Neural progenitor cell (in vitro differentiated cells): ENCODE results near the gene ENPP4. TPM values are rescaled to one million over a fixed set of nuclear protein-coding genes. Genes with fewer than 3 reads are reported as not detected.
"Not testable (repeated sequence)": the region's sequence is repeated elsewhere in the genome, so short reads cannot be mapped to it uniquely, and the experiment has no call there.

Source experiments
- DNase-seq: peaks from one replicate; pipeline ENCODE4 v3.0.0-alpha.2; 2016; ENCODE audit warnings: low spot score
- H2AFZ ChIP-seq: fragments of 200-600 bp; sonication (generic); replicated peaks from 2 replicates; pipeline ENCODE4 v1.6.1; 2016; ENCODE audit warnings: antibody characterized with exemption
- H3F3A ChIP-seq: fragments of 200-600 bp; sonication (generic); 2 replicates; pipeline ENCODE4 v1.6.1; 2016; ENCODE audit warnings: antibody characterized with exemption, low read depth
- H3K27ac ChIP-seq: fragments of 200-600 bp; sonication (generic); 2 replicates; pipeline ENCODE4 v1.5.1; 2016; ENCODE audit warnings: mild to moderate bottlenecking
- H3K27me3 ChIP-seq: fragments of 200-600 bp; sonication (generic); 2 replicates; pipeline ENCODE4 v1.6.1; 2016; ENCODE audit warnings: mild to moderate bottlenecking, moderate library complexity
- H3K36me3 ChIP-seq: fragments of 200-600 bp; sonication (generic); 2 replicates; pipeline ENCODE4 v1.5.1; 2016
- H3K4me1 ChIP-seq: fragments of 200-600 bp; sonication (generic); 2 replicates; pipeline ENCODE4 v1.6.1; 2016; ENCODE audit warnings: mixed run types
- H3K4me2 ChIP-seq: fragments of 200-600 bp; sonication (generic); 2 replicates; pipeline ENCODE4 v1.6.1; 2016
- H3K4me3 ChIP-seq: fragments of 200-600 bp; sonication (generic); 2 replicates; pipeline ENCODE4 v1.5.1; 2016
- H3K79me2 ChIP-seq: fragments of 200-600 bp; sonication (generic); 2 replicates; pipeline ENCODE4 v1.6.1; 2016; ENCODE audit warnings: low read depth
- H3K9ac ChIP-seq: fragments of 200-600 bp; sonication (generic); 2 replicates; pipeline ENCODE4 v1.6.1; 2016
- H3K9me3 ChIP-seq: fragments of 200-600 bp; sonication (generic); 2 replicates; pipeline ENCODE4 v1.5.1; 2016; ENCODE audit warnings: low read depth
- H4K20me1 ChIP-seq: fragments of 200-600 bp; sonication (generic); 2 replicates; pipeline ENCODE4 v1.6.1; 2016; ENCODE audit warnings: low read depth
- H3K27ac Mint-ChIP-seq: 3 replicates; pipeline ENCODE4 v1.8.0; 2021; ENCODE audit warnings: mixed read lengths
- H3K27me3 Mint-ChIP-seq: 2 replicates; pipeline ENCODE4 v1.8.0; 2022; ENCODE audit warnings: low read depth, mild to moderate bottlenecking, inconsistent platforms, moderate library complexity, mixed read lengths; ENCODE audit not compliant: insufficient read depth
- H3K36me3 Mint-ChIP-seq: 3 replicates; pipeline ENCODE4 v1.8.0; 2021; ENCODE audit warnings: mixed read lengths
- H3K4me1 Mint-ChIP-seq: 3 replicates; pipeline ENCODE4 v1.8.0; 2021; ENCODE audit warnings: mixed read lengths
- H3K4me3 Mint-ChIP-seq: 3 replicates; pipeline ENCODE4 v1.8.0; 2021; ENCODE audit warnings: mild to moderate bottlenecking, moderate library complexity, mixed read lengths
- H3K9me3 Mint-ChIP-seq: 3 replicates; pipeline ENCODE4 v1.8.0; 2020; ENCODE audit warnings: mixed read lengths
- CTCF ChIP-seq: fragments of 200-600 bp; sonication (generic); IDR thresholded peaks from 2 replicates; pipeline ENCODE4 v1.5.1; 2017; ENCODE audit warnings: antibody characterized with exemption, mild to moderate bottlenecking
- EZH2 ChIP-seq: fragments of 200-600 bp; sonication (generic); IDR thresholded peaks from 2 replicates; pipeline ENCODE4 v1.6.1; 2017; ENCODE audit warnings: antibody characterized with exemption, mild to moderate bottlenecking, moderate library complexity
- EZH2phosphoT487 ChIP-seq: fragments of 200-600 bp; sonication (generic); IDR thresholded peaks from 2 replicates; pipeline ENCODE4 v1.6.1; 2017; ENCODE audit warnings: antibody characterized with exemption
- total RNA-seq: library from RNA; depleted of rRNA; stranded (reverse); fragments of >200 nt; gene quantifications from 2 replicates; pipeline ENCODE4 v1.2.3, GENCODE V29; 2015; ENCODE audit warnings: low replicate concordance

ENPP4 gene
- total RNA-seq, 1 donor from 2014 or later: 22.9 TPM

- H3K4me3 Mint-ChIP-seq: peak overlapping the region; percentile 94
- H3K27ac Mint-ChIP-seq: no peak overlapping the region
- Histone ChIP-seq H3F3A (no peaks in the 10 kb centered on the region), H3K79me2 (peaks cover 6% of the 10 kb centered on the region), H3K27ac (no peak overlapping the region), H3K9me3 (no peaks in the 10 kb centered on the region), H3K4me3 (peak overlapping the region; percentile 85), H3K4me1 (peaks cover 13% of the 10 kb centered on the region), H3K9ac (no peak overlapping the region), H3K36me3 (no peaks in the 10 kb centered on the region), H4K20me1 (no peaks in the 10 kb centered on the region), H3K4me2 (peak overlapping the region; percentile 81), H3K27me3 (peaks cover 7% of the 10 kb centered on the region), H2AFZ (peak overlapping the region; percentile 80)
- no peaks in the 10 kb centered on the region for H3K9me3 Mint-ChIP-seq
- H3K36me3 Mint-ChIP-seq: no peaks in the 10 kb centered on the region
- no peak for DNase-seq
- H3K4me1 Mint-ChIP-seq: peaks cover 9% of the 10 kb centered on the region
- TF ChIP-seq EZH2 (no peak), CTCF (no peak), EZH2phosphoT487 (no peak)
- H3K27me3 Mint-ChIP-seq: no peaks in the 10 kb centered on the region
Observed at GRCh38 chr6:46128476-46128875, 1.3 kb upstream of the ENPP4 start.

GRCh38 chr6:46129291-46129628 is 529 bp upstream of the ENPP4 start:
- Histone ChIP-seq H3K4me3 (peak overlapping the region; percentile 85), H3K79me2 (peaks cover 10% of the 10 kb centered on the region), H3K27ac (no peak overlapping the region), H3K4me1 (peaks cover 20% of the 10 kb centered on the region), H4K20me1 (no peaks in the 10 kb centered on the region), H3K9ac (no peak overlapping the region), H3K4me2 (peak overlapping the region; percentile 81), H3K9me3 (no peaks in the 10 kb centered on the region), H3K36me3 (no peaks in the 10 kb centered on the region), H3K27me3 (peaks cover 7% of the 10 kb centered on the region), H3F3A (no peaks in the 10 kb centered on the region), H2AFZ (peak overlapping the region; percentile 80)
- peak overlapping the region; percentile 94 for H3K4me3 Mint-ChIP-seq
- peaks cover 12% of the 10 kb centered on the region for H3K4me1 Mint-ChIP-seq
- H3K27me3 Mint-ChIP-seq: no peaks in the 10 kb centered on the region
- H3K9me3 Mint-ChIP-seq: no peaks in the 10 kb centered on the region
- no peak overlapping the region for H3K27ac Mint-ChIP-seq
- TF ChIP-seq EZH2: no peak
- TF ChIP-seq CTCF: no peak
- TF ChIP-seq EZH2phosphoT487: no peak
- no peak for DNase-seq
- no peaks in the 10 kb centered on the region for H3K36me3 Mint-ChIP-seq

- Mint-ChIP-seq H3K9me3 (no peaks in the 10 kb centered on the region), H3K4me3 (peak overlapping the region; percentile 94), H3K36me3 (no peaks in the 10 kb centered on the region), H3K27me3 (no peaks in the 10 kb centered on the region), H3K4me1 (peaks cover 12% of the 10 kb centered on the region), H3K27ac (no peak overlapping the region)
- Histone ChIP-seq H3K9ac (no peak overlapping the region), H4K20me1 (no peaks in the 10 kb centered on the region), H3K4me2 (peak overlapping the region; percentile 81), H3K27me3 (peaks cover 7% of the 10 kb centered on the region), H3K36me3 (no peaks in the 10 kb centered on the region), H3K27ac (no peak overlapping the region), H2AFZ (no peak overlapping the region), H3K79me2 (peaks cover 21% of the 10 kb centered on the region), H3K9me3 (no peaks in the 10 kb centered on the region), H3K4me1 (peaks cover 26% of the 10 kb centered on the region), H3F3A (no peaks in the 10 kb centered on the region), H3K4me3 (peak overlapping the region; percentile 85)
- no peak for DNase-seq
- TF ChIP-seq EZH2 (no peak), CTCF (no peak), EZH2phosphoT487 (no peak)
Observed at GRCh38 chr6:46130666-46131065, 877 bp downstream of the ENPP4 start.

- not testable (repeated sequence) for H4K20me1 ChIP-seq, H3K9me3 Mint-ChIP-seq, H3K4me2 ChIP-seq, H3K27ac Mint-ChIP-seq, DNase-seq, H3K27ac ChIP-seq, H3K4me3 ChIP-seq, H3K9ac ChIP-seq, H3K36me3 ChIP-seq, H2AFZ ChIP-seq, H3K36me3 Mint-ChIP-seq, H3F3A ChIP-seq, H3K4me3 Mint-ChIP-seq, H3K27me3 ChIP-seq, H3K9me3 ChIP-seq, H3K27me3 Mint-ChIP-seq
- Histone ChIP-seq H3K79me2 (peaks cover 27% of the 10 kb centered on the region), H3K4me1 (peaks cover 26% of the 10 kb centered on the region)
- H3K4me1 Mint-ChIP-seq: peaks cover 12% of the 10 kb centered on the region
Observed at GRCh38 chr6:46131291-46131690, 1.5 kb downstream of the ENPP4 start.
